ENCODE results near the gene SEMA4A.

DNA sequence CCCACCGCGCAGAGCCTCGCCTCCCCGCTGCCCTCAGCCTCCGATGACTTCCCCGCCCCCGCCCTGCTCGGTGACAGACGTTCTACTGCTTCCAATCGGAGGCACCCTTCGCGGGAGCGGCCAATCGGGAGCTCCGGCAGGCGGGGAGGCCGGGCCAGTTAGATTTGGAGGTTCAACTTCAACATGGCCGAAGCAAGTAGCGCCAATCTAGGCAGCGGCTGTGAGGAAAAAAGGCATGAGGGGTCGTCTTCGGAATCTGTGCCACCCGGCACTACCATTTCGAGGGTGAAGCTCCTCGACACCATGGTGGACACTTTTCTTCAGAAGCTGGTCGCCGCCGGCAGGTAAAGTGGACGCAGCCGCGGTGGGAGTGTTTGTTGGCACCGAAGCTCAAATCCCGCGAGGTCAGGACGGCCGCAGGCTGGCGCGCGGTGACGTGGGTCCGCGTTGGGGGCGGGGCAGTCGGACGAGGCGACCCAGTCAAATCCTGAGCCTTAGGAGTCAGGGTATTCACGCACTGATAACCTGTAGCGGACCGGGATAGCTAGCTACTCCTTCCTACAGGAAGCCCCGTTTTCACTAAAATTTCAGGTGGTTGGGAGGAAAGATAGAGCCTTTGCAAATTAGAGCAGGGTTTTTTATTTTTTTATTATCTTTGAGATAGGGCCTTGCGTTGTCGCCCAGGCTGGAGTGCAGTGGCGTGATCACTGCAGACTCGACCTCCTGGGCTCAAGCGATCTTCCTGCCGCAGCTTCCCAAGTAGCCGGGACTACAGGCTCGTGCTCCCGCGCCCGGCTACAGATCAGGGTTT lies 59.7 kb downstream of the SEMA4A start, which contains the start of gene PMF1:
- TF ChIP-seq, protein P1, sequence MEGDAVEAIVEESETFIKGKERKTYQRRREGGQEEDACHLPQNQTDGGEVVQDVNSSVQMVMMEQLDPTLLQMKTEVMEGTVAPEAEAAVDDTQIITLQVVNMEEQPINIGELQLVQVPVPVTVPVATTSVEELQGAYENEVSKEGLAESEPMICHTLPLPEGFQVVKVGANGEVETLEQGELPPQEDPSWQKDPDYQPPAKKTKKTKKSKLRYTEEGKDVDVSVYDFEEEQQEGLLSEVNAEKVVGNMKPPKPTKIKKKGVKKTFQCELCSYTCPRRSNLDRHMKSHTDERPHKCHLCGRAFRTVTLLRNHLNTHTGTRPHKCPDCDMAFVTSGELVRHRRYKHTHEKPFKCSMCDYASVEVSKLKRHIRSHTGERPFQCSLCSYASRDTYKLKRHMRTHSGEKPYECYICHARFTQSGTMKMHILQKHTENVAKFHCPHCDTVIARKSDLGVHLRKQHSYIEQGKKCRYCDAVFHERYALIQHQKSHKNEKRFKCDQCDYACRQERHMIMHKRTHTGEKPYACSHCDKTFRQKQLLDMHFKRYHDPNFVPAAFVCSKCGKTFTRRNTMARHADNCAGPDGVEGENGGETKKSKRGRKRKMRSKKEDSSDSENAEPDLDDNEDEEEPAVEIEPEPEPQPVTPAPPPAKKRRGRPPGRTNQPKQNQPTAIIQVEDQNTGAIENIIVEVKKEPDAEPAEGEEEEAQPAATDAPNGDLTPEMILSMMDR (IDR thresholded peaks at IDR 0.05) = peak in 2 of 6 experiments; percentile 8 to 19
- TF ChIP-seq POLR2A (IDR thresholded peaks at IDR 0.05) = peak in 2 of 4 donors; percentile 39 to 67
